Endothelial cell of umbilical vein (primary cell): ENCODE results near the gene LMO7. TPM values are rescaled to one million over a fixed set of nuclear protein-coding genes. Genes with fewer than 3 reads are reported as not detected.

ENCODE experiments used
- BruUV-seq: library from RNA; stranded (reverse); fragments of 400-500 nt; replicated peaks from 2 replicates; lab custom pipeline; 2021; lab: Mats Ljungman, UMichigan
- CTCF ChIA-PET: fragments of 300-600, 350-600 bp; sonication (Branson Sonifier 250); formaldehyde crosslinking; loops from one replicate; lab custom pipeline; 2021; ENCODE audit warnings: antibody characterized with exemption, inconsistent platforms; lab: Charles Lee
- POLR2A ChIA-PET: fragments of 300-600, 350-600 bp; sonication (Branson Sonifier 250); formaldehyde crosslinking; loops from one replicate; lab custom pipeline; 2021; ENCODE audit warnings: antibody characterized with exemption, inconsistent platforms; lab: Charles Lee
- DNase-seq: peaks from one replicate; pipeline ENCODE4 v3.0.0-alpha.2; 2011; ENCODE audit warnings: low read depth, low spot score
- FAIRE-seq: peaks from 2 replicates; lab custom pipeline; 2011; peaks lifted over from hg19 to GRCh38; lab: Jason Lieb, UNC
- H2AFZ ChIP-seq: 2 replicates; pipeline ENCODE4 v1.6.0; 2012; ENCODE audit warnings: low read depth, low read length, control low read depth, inconsistent platforms
- H3K27ac ChIP-seq: 2 replicates; pipeline ENCODE4 v1.5.1; 2011; ENCODE audit warnings: low read depth, mild to moderate bottlenecking, control low read depth, low read length, moderate library complexity; ENCODE audit not compliant: insufficient read depth
- H3K27me3 ChIP-seq, 2 experiments: 2 replicates each; pipeline versions ENCODE4 v1.6.0 to v1.6.1; 2011; ENCODE audit warnings: low read length in 2 of 2, mixed read lengths in 1 of 2; ENCODE audit not compliant: control insufficient read depth in 2 of 2, insufficient read depth in 2 of 2
- H3K36me3 ChIP-seq, 2 experiments: 2 replicates in 1 of 2; 3 replicates in 1 of 2; pipeline ENCODE4 v1.5.1; 2011; ENCODE audit warnings: low read length in 2 of 2, mild to moderate bottlenecking in 1 of 2, moderate library complexity in 1 of 2; ENCODE audit not compliant: control insufficient read depth in 2 of 2, insufficient read depth in 2 of 2; ENCODE audit errors: extremely low read depth in 1 of 2
- H3K4me1 ChIP-seq: 3 replicates; pipeline ENCODE4 v1.5.1; 2011; ENCODE audit warnings: mild to moderate bottlenecking, low read length; ENCODE audit not compliant: control insufficient read depth, insufficient read depth; ENCODE audit errors: extremely low read depth
- H3K4me2 ChIP-seq: 2 replicates; pipeline ENCODE4 v1.6.1; 2011; ENCODE audit warnings: low read length, control low read depth, mixed read lengths; ENCODE audit not compliant: insufficient read depth
- H3K4me3 ChIP-seq, 3 experiments: fragments of 200-600 bp in 1 of 3; sonication (generic), shearing (Covaris generic) in 1 of 3; replicated peaks in 1 of 3; 2 replicates each; pipeline ENCODE4 v1.5.1; 2011 to 2016; ENCODE audit warnings: control low read depth in 3 of 3, low read length in 3 of 3, mild to moderate bottlenecking in 2 of 3, inconsistent platforms in 1 of 3, low read depth in 1 of 3, moderate library complexity in 1 of 3; ENCODE audit not compliant: insufficient read depth in 1 of 3
- H3K79me2 ChIP-seq: 2 replicates; pipeline ENCODE4 v1.6.0; 2012; ENCODE audit warnings: low read length, inconsistent platforms; ENCODE audit not compliant: control insufficient read depth, insufficient read depth
- H3K9ac ChIP-seq: replicated peaks from 2 replicates; pipeline ENCODE3; 2011; ENCODE audit warnings: low read length, control low read depth; ENCODE audit not compliant: insufficient read depth; ENCODE audit errors: extremely low read depth
- H3K9me1 ChIP-seq: replicated peaks from 3 replicates; pipeline ENCODE4 v1.6.0; 2011; ENCODE audit warnings: mild to moderate bottlenecking, low read length; ENCODE audit not compliant: control insufficient read depth, insufficient read depth; ENCODE audit errors: extremely low read depth
- H3K9me3 ChIP-seq: replicated peaks from 2 replicates; pipeline ENCODE4 v1.5.1; 2012; ENCODE audit warnings: low read length, inconsistent platforms; ENCODE audit not compliant: control insufficient read depth, insufficient read depth
- H4K20me1 ChIP-seq: replicated peaks from 2 replicates; pipeline ENCODE3; 2011; ENCODE audit warnings: mild to moderate bottlenecking, low read length; ENCODE audit not compliant: control insufficient read depth, insufficient read depth; ENCODE audit errors: extremely low read depth
- CTCF ChIP-seq, 2 donors: IDR thresholded peaks; 1 replicate in 1 of 2; 2 replicates in 1 of 2; pipeline ENCODE4 v1.5.1; 2011; ENCODE audit warnings: low read length in 2 of 2, mild to moderate bottlenecking in 2 of 2, moderate library complexity in 2 of 2, control low read depth in 1 of 2, inconsistent platforms in 1 of 2, low read depth in 1 of 2; ENCODE audit not compliant: insufficient read depth in 1 of 2; ENCODE audit errors: extremely low read depth in 1 of 2
- EZH2 ChIP-seq: IDR thresholded peaks from 2 replicates; pipeline ENCODE4 v1.6.1; 2012; ENCODE audit warnings: borderline replicate concordance, low read depth, mild to moderate bottlenecking, moderate library complexity, low read length, inconsistent platforms; ENCODE audit not compliant: severe bottlenecking
- FOS ChIP-seq: IDR thresholded peaks from 2 replicates; pipeline ENCODE4 v1.6.1; 2011; ENCODE audit warnings: mild to moderate bottlenecking, low read length, moderate library complexity, borderline replicate concordance; ENCODE audit not compliant: insufficient read depth
- GATA2 ChIP-seq: IDR thresholded peaks from 2 replicates; pipeline ENCODE4 v1.7.0; 2011; ENCODE audit warnings: low read depth, mild to moderate bottlenecking, moderate library complexity, mixed read lengths, low read length; ENCODE audit not compliant: insufficient read length, insufficient read depth
- MAX ChIP-seq: IDR thresholded peaks from 2 replicates; pipeline ENCODE4 v1.6.1; 2011; ENCODE audit not compliant: insufficient read depth, insufficient read length
- MYC ChIP-seq: IDR thresholded peaks from one replicate; pipeline ENCODE4 v1.6.1; 2011; ENCODE audit warnings: mild to moderate bottlenecking, low read depth, low read length
- POLR2A ChIP-seq: IDR thresholded peaks from 2 replicates; pipeline ENCODE4 v1.6.1; 2012; ENCODE audit warnings: low read depth, mild to moderate bottlenecking, control low read depth, low read length
- POLR2AphosphoS5 ChIP-seq: IDR thresholded peaks from 2 replicates; pipeline ENCODE4 v1.6.1; 2012; ENCODE audit warnings: low read depth, mild to moderate bottlenecking, control low read depth, low read length, moderate library complexity; ENCODE audit not compliant: insufficient read depth
- dilution Hi-C: fragments of 300-500 bp; cut with MboI; formaldehyde crosslinking; loops from one replicate; pipeline ENCODE4 v1.15.0; 2019; ENCODE audit warnings: low sequenced_read_pairs; ENCODE audit not compliant: extremely low pct_ligation_motif_present
- intact Hi-C: fragments of 100-400 bp; cut with micrococcal nuclease; formaldehyde crosslinking; loops from one replicate; pipeline ENCODE4 v1.10.0; 2022
- polyA plus RNA-seq, 4 experiments: library from polyadenylated mRNA; depleted of rRNA in 3 of 4; stranded (reverse) in 3 of 4; unstranded in 1 of 4; fragments of >200 nt; gene quantifications; 2 replicates each; pipeline versions ENCODE4 v1.2.1 to v1.2.3, GENCODE V29; 2011 to 2012; ENCODE audit warnings: missing spikeins in 1 of 4
- total RNA-seq: library from RNA; stranded (reverse); gene quantifications from 2 replicates; pipeline ENCODE4 v1.2.3, GENCODE V29; 2021

Gene LMO7
- total and polyA plus RNA-seq, 2 donors (not counting 3 experiments of a cell fraction or from before 2014, with no cell fraction given) = 10.5 to 21.1 TPM

- Histone ChIP-seq H3K9me3 (no peaks in the 10 kb centered on the region), H3K4me1 (no peaks in the 10 kb centered on the region), H2AFZ (no peak overlapping the region), H3K9ac (no peak overlapping the region), H3K4me2 (no peak overlapping the region), H3K27me3 (no peaks in the 10 kb centered on the region), H3K36me3 (no peaks in the 10 kb centered on the region), H3K27ac (no peak overlapping the region), H3K9me1 (no peaks in the 10 kb centered on the region), H3K79me2 (no peaks in the 10 kb centered on the region), H4K20me1 (no peaks in the 10 kb centered on the region), H3K4me3 (no peak overlapping the region)
- FAIRE-seq (no peak), DNase-seq (no peak)
- no TSS peak for BruUV-seq
- CTCF ChIA-PET = interaction anchor here (1.9 kb wide), 1 partner anchor 12 kb away, joined by 5 read pairs; no protein-coding TSS in a partner anchor
- dilution Hi-C loops (no loop called here), intact Hi-C loops (no loop called here)
- no peak for TF ChIP-seq GATA2
- TF ChIP-seq POLR2AphosphoS5 = no peak
- no peak for TF ChIP-seq FOS
- TF ChIP-seq MAX = no peak
- TF ChIP-seq EZH2 = no peak
- no peak for TF ChIP-seq CTCF (IDR thresholded peaks at IDR 0.05; ENCODE audit: extremely low read depth in 1 of 2, insufficient read depth in 1 of 2, low read depth in 1 of 2, low read length in 2 of 2)
- TF ChIP-seq MYC = no peak
- TF ChIP-seq POLR2A = no peak
- POLR2A ChIA-PET = no interaction called here
Measured at GRCh38 chr13:75607447-75607846, 28.7 kb upstream of the LMO7 start.
